GM12878 (cell line): ENCODE measurements around the gene OS9. TPM values are rescaled to one million over a fixed set of nuclear protein-coding genes. Genes with fewer than 3 reads are reported as not detected.

Experiments
- ATAC-seq: fragments of 200-7000 bp; cut with Tn5 transposase; 3 replicates; pipeline ENCODE4 v1.9.1; 2020; ENCODE audit warnings: mild to moderate bottlenecking, moderate library complexity
- BruUV-seq: library from RNA; stranded (reverse); fragments of 400-500 nt; replicated peaks from 2 replicates; lab custom pipeline; 2021; lab: Mats Ljungman, UMichigan
- CTCF ChIA-PET: fragments of 300-600 bp; sonication (Branson Sonifier 250); formaldehyde crosslinking; extraction: SDS; loops from one replicate; lab custom pipeline; 2021; ENCODE audit warnings: inconsistent platforms; lab: Yijun Ruan, JAX
- POLR2A ChIA-PET: fragments of 350-600 bp; formaldehyde crosslinking; extraction: SDS; loops from one replicate; lab custom pipeline; 2021; ENCODE audit warnings: inconsistent platforms; lab: Charles Lee
- RAD21 ChIA-PET: fragments of 300-600 bp; sonication (Branson Sonifier 250); formaldehyde crosslinking; loops from one replicate; lab custom pipeline; 2023; ENCODE audit warnings: antibody characterized with exemption; ENCODE audit not compliant: unreplicated experiment; lab: Charles Lee
- SMC1A ChIA-PET: fragments of 300-600 bp; sonication (Branson Sonifier 250); formaldehyde crosslinking; loops from one replicate; lab custom pipeline; 2023; ENCODE audit not compliant: unreplicated experiment, uncharacterized antibody; lab: Charles Lee
- DNase-seq: peaks from one replicate; pipeline ENCODE4 v3.0.0-alpha.2; 2011; ENCODE audit warnings: low read depth, low spot score
- FAIRE-seq: peaks from 3 replicates; lab custom pipeline; 2011; peaks lifted over from hg19 to GRCh38; lab: Jason Lieb, UNC
- H2AFZ ChIP-seq: 2 replicates; pipeline ENCODE4 v1.6.0; 2011; ENCODE audit warnings: low read depth, low read length, control low read depth; ENCODE audit not compliant: control insufficient read depth
- H3K27ac ChIP-seq: 2 replicates; pipeline ENCODE4 v1.5.1; 2011; ENCODE audit warnings: control low read depth; ENCODE audit not compliant: control insufficient read depth, insufficient read depth
- H3K27me3 ChIP-seq, 2 experiments: replicated peaks in 1 of 2; 2 replicates each; pipeline versions ENCODE4 v1.6.0 to v1.6.1; 2011; ENCODE audit warnings: low read length in 1 of 2; ENCODE audit not compliant: control insufficient read depth in 2 of 2, insufficient read depth in 2 of 2
- H3K36me3 ChIP-seq, 2 experiments: 2 replicates each; pipeline ENCODE4 v1.5.1; 2011; ENCODE audit warnings: low read length in 1 of 2; ENCODE audit not compliant: control insufficient read depth in 2 of 2, insufficient read depth in 2 of 2
- H3K4me1 ChIP-seq: 2 replicates; pipeline ENCODE4 v1.6.1; 2011; ENCODE audit warnings: mild to moderate bottlenecking, low read length, moderate library complexity, mixed read lengths; ENCODE audit not compliant: control insufficient read depth, insufficient read depth
- H3K4me2 ChIP-seq: 2 replicates; pipeline ENCODE4 v1.6.0; 2011; ENCODE audit warnings: control low read depth; ENCODE audit not compliant: control insufficient read depth, insufficient read depth
- H3K4me3 ChIP-seq: fragments of 200-600 bp; sonication (generic); 2 replicates; pipeline ENCODE4 v1.5.1; 2016
- H3K79me2 ChIP-seq: 2 replicates; pipeline ENCODE4 v1.6.0; 2011; ENCODE audit warnings: low read length; ENCODE audit not compliant: control insufficient read depth, insufficient read depth
- H3K9ac ChIP-seq: 2 replicates; pipeline ENCODE4 v1.8.0; 2011; ENCODE audit warnings: low read length, control low read depth, mixed read lengths; ENCODE audit not compliant: control insufficient read depth, insufficient read depth
- H3K9me3 ChIP-seq: replicated peaks from 3 replicates; pipeline ENCODE4 v1.5.1; 2011; ENCODE audit warnings: mild to moderate bottlenecking, low read length; ENCODE audit not compliant: control insufficient read depth, insufficient read depth
- H4K20me1 ChIP-seq: 2 replicates; pipeline ENCODE4 v1.6.0; 2011; ENCODE audit not compliant: control insufficient read depth, insufficient read depth
- CBX5 ChIP-seq: sonication (generic); IDR thresholded peaks from 2 replicates; pipeline ENCODE4 v1.6.1; 2016; ENCODE audit warnings: low read depth, moderate library complexity, mild to moderate bottlenecking, inconsistent platforms
- CHD4 ChIP-seq: fragments of 200-600 bp; sonication (generic); IDR thresholded peaks from 2 replicates; pipeline ENCODE4 v1.6.1; 2016; ENCODE audit warnings: mild to moderate bottlenecking
- IRF4 ChIP-seq: IDR thresholded peaks from 2 replicates; pipeline ENCODE4 v1.6.1; 2011; ENCODE audit warnings: low read depth, low read length
- MEF2B ChIP-seq: fragments of 450-650 bp; IDR thresholded peaks from 2 replicates; pipeline ENCODE4 v1.6.1; 2018; ENCODE audit warnings: mild to moderate bottlenecking, moderate library complexity; ENCODE audit not compliant: partially characterized antibody, poor library complexity, severe bottlenecking
- MYC ChIP-seq: IDR thresholded peaks from 2 replicates; pipeline ENCODE4 v1.6.1; 2011; ENCODE audit warnings: mild to moderate bottlenecking, low read length, moderate library complexity, inconsistent platforms; ENCODE audit not compliant: insufficient read depth, insufficient replicate concordance, insufficient read length, severe bottlenecking
- NFXL1 ChIP-seq: fragments of 450-650 bp; IDR thresholded peaks from 2 replicates; pipeline ENCODE4 v1.6.1; 2017; ENCODE audit warnings: antibody characterized with exemption, mild to moderate bottlenecking, borderline replicate concordance
- PAX5 ChIP-seq: IDR thresholded peaks from 2 replicates; pipeline ENCODE4 v1.6.1; 2011; ENCODE audit warnings: low read depth, low read length, borderline replicate concordance
- POLR2AphosphoS5 ChIP-seq: IDR thresholded peaks from 2 replicates; pipeline ENCODE4 v1.6.1; 2011; ENCODE audit warnings: mild to moderate bottlenecking, low read length, inconsistent platforms
- SPI1 ChIP-seq: IDR thresholded peaks from 2 replicates; pipeline ENCODE4 v1.6.1; 2011; ENCODE audit warnings: low read depth, mild to moderate bottlenecking, low read length, moderate library complexity, borderline replicate concordance; ENCODE audit not compliant: insufficient read depth
- STAT1 ChIP-seq: fragments of 450-650 bp; conservative IDR thresholded peaks from 2 replicates; pipeline ENCODE4 v1.6.1; 2014; ENCODE audit warnings: antibody characterized with exemption, mild to moderate bottlenecking
- ZNF24 ChIP-seq: fragments of 450-650 bp; IDR thresholded peaks from 2 replicates; pipeline ENCODE4 v1.6.1; 2017; ENCODE audit warnings: antibody characterized with exemption, mild to moderate bottlenecking
- WGBS: methylation state at CpG from one replicate; pipeline ENCODE4 v1.1.6; 2016; ENCODE audit warnings: low lambda C conversion rate; ENCODE audit not compliant: insufficient replicate concordance, insufficient coverage; ENCODE audit errors: missing lambda C conversion rate; 5-methylcytosine and 5-hydroxymethylcytosine counted together
- in situ Hi-C: fragments of 300-500 bp; cut with MboI; formaldehyde crosslinking; loops from 9 replicates; pipeline ENCODE4 v1.14.3; 2018; ENCODE audit warnings: mixed read lengths
- intact Hi-C: fragments of 100-400 bp; cut with micrococcal nuclease; formaldehyde crosslinking; loops from one replicate; pipeline ENCODE4 v1.14.2; 2022; ENCODE audit not compliant: unreplicated experiment
- polyA plus RNA-seq, 11 experiments: library from polyadenylated mRNA; depleted of rRNA in 4 of 11; unstranded in 6 of 11; stranded (reverse) in 5 of 11; fragments of >200 nt; fragmentation: Nextera tagmentation in 4 of 11; fragmentation: Illumina TruSeq in 1 of 11; extraction: Ambion mirVana in 4 of 11; extraction: Trizol in 1 of 11; gene quantifications; 1 replicate in 1 of 11; 2 replicates in 10 of 11; pipeline versions ENCODE4 v1.2.1 to v1.2.3, GENCODE V29; 2011 to 2016; ENCODE audit warnings: inconsistent platforms in 2 of 11, missing spikeins in 2 of 11, low read depth in 1 of 11
- total RNA-seq, 4 experiments: library from RNA; depleted of rRNA in 3 of 4; stranded (reverse); fragments of >200 nt in 3 of 4; fragmentation: Illumina TruSeq in 1 of 4; extraction: Trizol in 1 of 4; gene quantifications; 2 replicates each; pipeline versions ENCODE4 v1.2.1 to v1.2.3, GENCODE V29; 2013 to 2021
- TF ChIP-seq, protein P1 (sequence below): fragments of 450-650 bp; IDR thresholded peaks from 2 replicates; pipeline ENCODE4 v1.6.1; 2016; ENCODE audit warnings: mild to moderate bottlenecking
- TF ChIP-seq, protein P2 (sequence below): IDR thresholded peaks from 2 replicates; pipeline ENCODE4 v1.6.1; 2012; ENCODE audit warnings: mild to moderate bottlenecking, low read depth, low read length
- TF ChIP-seq, protein P3 (sequence below): fragments of 450-650 bp; IDR thresholded peaks from 2 replicates; pipeline ENCODE4 v1.6.1; 2017; ENCODE audit warnings: antibody characterized with exemption, mild to moderate bottlenecking, moderate library complexity
- TF ChIP-seq, protein P4 (sequence below): fragments of 450-650 bp; IDR thresholded peaks from 2 replicates; pipeline ENCODE4 v1.6.1; 2016; ENCODE audit warnings: mild to moderate bottlenecking
- TF ChIP-seq, protein P5 (sequence below): IDR thresholded peaks from 2 replicates; pipeline ENCODE4 v1.6.1; 2012; ENCODE audit warnings: low read depth, low read length, improper control_type of control experiment

The OS9 gene
- total and polyA plus RNA-seq, 10 of the 15 experiments (the other 5 are each of a cell fraction or from before 2014, with no cell fraction given): 5.2 to 106 (median 79.1) TPM

DNA sequence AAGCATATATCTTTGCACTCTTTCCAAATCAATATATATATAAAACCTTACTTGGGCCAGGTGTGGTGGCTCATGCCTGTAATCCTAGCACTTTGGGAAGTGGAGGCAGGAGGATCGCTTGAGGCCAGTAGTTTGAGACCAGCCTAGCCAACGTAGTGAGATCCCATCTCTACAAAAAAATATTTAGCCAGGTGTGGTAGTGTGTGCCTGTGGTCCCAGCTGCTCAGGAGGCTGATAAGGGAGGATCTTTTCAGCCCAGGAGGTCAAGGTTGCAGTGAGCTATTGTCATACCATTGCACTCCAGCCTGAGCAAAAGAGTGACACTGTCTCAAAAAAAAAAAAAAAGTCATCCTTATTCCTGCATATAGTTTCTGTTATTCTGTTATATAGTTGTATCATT is 14.4 kb downstream of the OS9 start:
- TF ChIP-seq PAX5 (no peak), SPI1 (no peak), IRF4 (no peak), CHD4 (no peak), MYC (no peak), ZNF24 (no peak), MEF2B (no peak), POLR2AphosphoS5 (no peak), CBX5 (no peak), NFXL1 (no peak), STAT1 (no peak)
- TF ChIP-seq, protein P1, sequence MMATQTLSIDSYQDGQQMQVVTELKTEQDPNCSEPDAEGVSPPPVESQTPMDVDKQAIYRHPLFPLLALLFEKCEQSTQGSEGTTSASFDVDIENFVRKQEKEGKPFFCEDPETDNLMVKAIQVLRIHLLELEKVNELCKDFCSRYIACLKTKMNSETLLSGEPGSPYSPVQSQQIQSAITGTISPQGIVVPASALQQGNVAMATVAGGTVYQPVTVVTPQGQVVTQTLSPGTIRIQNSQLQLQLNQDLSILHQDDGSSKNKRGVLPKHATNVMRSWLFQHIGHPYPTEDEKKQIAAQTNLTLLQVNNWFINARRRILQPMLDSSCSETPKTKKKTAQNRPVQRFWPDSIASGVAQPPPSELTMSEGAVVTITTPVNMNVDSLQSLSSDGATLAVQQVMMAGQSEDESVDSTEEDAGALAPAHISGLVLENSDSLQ: no peak
- TF ChIP-seq, protein P2, sequence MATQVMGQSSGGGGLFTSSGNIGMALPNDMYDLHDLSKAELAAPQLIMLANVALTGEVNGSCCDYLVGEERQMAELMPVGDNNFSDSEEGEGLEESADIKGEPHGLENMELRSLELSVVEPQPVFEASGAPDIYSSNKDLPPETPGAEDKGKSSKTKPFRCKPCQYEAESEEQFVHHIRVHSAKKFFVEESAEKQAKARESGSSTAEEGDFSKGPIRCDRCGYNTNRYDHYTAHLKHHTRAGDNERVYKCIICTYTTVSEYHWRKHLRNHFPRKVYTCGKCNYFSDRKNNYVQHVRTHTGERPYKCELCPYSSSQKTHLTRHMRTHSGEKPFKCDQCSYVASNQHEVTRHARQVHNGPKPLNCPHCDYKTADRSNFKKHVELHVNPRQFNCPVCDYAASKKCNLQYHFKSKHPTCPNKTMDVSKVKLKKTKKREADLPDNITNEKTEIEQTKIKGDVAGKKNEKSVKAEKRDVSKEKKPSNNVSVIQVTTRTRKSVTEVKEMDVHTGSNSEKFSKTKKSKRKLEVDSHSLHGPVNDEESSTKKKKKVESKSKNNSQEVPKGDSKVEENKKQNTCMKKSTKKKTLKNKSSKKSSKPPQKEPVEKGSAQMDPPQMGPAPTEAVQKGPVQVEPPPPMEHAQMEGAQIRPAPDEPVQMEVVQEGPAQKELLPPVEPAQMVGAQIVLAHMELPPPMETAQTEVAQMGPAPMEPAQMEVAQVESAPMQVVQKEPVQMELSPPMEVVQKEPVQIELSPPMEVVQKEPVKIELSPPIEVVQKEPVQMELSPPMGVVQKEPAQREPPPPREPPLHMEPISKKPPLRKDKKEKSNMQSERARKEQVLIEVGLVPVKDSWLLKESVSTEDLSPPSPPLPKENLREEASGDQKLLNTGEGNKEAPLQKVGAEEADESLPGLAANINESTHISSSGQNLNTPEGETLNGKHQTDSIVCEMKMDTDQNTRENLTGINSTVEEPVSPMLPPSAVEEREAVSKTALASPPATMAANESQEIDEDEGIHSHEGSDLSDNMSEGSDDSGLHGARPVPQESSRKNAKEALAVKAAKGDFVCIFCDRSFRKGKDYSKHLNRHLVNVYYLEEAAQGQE: no peak
- TF ChIP-seq, protein P3, sequence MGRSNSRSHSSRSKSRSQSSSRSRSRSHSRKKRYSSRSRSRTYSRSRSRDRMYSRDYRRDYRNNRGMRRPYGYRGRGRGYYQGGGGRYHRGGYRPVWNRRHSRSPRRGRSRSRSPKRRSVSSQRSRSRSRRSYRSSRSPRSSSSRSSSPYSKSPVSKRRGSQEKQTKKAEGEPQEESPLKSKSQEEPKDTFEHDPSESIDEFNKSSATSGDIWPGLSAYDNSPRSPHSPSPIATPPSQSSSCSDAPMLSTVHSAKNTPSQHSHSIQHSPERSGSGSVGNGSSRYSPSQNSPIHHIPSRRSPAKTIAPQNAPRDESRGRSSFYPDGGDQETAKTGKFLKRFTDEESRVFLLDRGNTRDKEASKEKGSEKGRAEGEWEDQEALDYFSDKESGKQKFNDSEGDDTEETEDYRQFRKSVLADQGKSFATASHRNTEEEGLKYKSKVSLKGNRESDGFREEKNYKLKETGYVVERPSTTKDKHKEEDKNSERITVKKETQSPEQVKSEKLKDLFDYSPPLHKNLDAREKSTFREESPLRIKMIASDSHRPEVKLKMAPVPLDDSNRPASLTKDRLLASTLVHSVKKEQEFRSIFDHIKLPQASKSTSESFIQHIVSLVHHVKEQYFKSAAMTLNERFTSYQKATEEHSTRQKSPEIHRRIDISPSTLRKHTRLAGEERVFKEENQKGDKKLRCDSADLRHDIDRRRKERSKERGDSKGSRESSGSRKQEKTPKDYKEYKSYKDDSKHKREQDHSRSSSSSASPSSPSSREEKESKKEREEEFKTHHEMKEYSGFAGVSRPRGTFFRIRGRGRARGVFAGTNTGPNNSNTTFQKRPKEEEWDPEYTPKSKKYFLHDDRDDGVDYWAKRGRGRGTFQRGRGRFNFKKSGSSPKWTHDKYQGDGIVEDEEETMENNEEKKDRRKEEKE: no peak
- TF ChIP-seq, protein P4, sequence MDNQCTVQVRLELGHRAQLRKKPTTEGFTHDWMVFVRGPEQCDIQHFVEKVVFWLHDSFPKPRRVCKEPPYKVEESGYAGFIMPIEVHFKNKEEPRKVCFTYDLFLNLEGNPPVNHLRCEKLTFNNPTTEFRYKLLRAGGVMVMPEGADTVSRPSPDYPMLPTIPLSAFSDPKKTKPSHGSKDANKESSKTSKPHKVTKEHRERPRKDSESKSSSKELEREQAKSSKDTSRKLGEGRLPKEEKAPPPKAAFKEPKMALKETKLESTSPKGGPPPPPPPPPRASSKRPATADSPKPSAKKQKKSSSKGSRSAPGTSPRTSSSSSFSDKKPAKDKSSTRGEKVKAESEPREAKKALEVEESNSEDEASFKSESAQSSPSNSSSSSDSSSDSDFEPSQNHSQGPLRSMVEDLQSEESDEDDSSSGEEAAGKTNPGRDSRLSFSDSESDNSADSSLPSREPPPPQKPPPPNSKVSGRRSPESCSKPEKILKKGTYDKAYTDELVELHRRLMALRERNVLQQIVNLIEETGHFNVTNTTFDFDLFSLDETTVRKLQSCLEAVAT: no peak
- TF ChIP-seq, protein P5, sequence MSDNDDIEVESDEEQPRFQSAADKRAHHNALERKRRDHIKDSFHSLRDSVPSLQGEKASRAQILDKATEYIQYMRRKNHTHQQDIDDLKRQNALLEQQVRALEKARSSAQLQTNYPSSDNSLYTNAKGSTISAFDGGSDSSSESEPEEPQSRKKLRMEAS: no peak
- no peaks in the 10 kb centered on the region for H4K20me1 ChIP-seq
- H3K27ac ChIP-seq: no peak overlapping the region
- H2AFZ ChIP-seq: no peak overlapping the region
- in situ Hi-C loops (no loop called here), intact Hi-C loops (no loop called here)
- H3K9me3 ChIP-seq: peaks cover 2% of the 10 kb centered on the region
- H3K4me1 ChIP-seq: no peaks in the 10 kb centered on the region
- ChIA-PET RAD21 (no interaction called here), CTCF (interaction anchor here (1.0 to 1.4 kb wide), 2 partner anchors 33 to 48 kb away, joined by 3 to 4 read pairs; no protein-coding TSS in a partner anchor), SMC1A (no interaction called here), POLR2A (no interaction called here)
- H3K36me3 ChIP-seq: peaks cover 0 to 16% of the 10 kb centered on the region in 2 experiments; a peak in 2 of 4 replicates
- 98% methylated on average over 2 of the region's 2 CpGs for WGBS
- ATAC-seq (no peak), FAIRE-seq (no peak), DNase-seq (no peak)
- no peak overlapping the region for H3K9ac ChIP-seq
- BruUV-seq: no TSS peak
- no peak overlapping the region for H3K4me2 ChIP-seq
- H3K4me3 ChIP-seq: no peak overlapping the region
- no peaks in the 10 kb centered on the region for H3K27me3 ChIP-seq
- no peaks in the 10 kb centered on the region for H3K79me2 ChIP-seq
